NB4 (cell line): ENCODE measurements around the gene STX5.

Source experiments
- POLR2A ChIP-seq: IDR thresholded peaks from 2 replicates; pipeline ENCODE4 v1.6.1; 2011; ENCODE audit warnings: mild to moderate bottlenecking; ENCODE audit not compliant: insufficient read length; ENCODE audit errors: extremely low read depth
- TF ChIP-seq, protein P1 (sequence below): IDR thresholded peaks from one replicate; pipeline ENCODE4 v1.5.1; 2012; ENCODE audit warnings: low read depth, low read length
- TF ChIP-seq, protein P2 (sequence below): IDR thresholded peaks from 2 replicates; pipeline ENCODE4 v1.6.1; 2011; ENCODE audit warnings: low read depth, low read length

DNA sequence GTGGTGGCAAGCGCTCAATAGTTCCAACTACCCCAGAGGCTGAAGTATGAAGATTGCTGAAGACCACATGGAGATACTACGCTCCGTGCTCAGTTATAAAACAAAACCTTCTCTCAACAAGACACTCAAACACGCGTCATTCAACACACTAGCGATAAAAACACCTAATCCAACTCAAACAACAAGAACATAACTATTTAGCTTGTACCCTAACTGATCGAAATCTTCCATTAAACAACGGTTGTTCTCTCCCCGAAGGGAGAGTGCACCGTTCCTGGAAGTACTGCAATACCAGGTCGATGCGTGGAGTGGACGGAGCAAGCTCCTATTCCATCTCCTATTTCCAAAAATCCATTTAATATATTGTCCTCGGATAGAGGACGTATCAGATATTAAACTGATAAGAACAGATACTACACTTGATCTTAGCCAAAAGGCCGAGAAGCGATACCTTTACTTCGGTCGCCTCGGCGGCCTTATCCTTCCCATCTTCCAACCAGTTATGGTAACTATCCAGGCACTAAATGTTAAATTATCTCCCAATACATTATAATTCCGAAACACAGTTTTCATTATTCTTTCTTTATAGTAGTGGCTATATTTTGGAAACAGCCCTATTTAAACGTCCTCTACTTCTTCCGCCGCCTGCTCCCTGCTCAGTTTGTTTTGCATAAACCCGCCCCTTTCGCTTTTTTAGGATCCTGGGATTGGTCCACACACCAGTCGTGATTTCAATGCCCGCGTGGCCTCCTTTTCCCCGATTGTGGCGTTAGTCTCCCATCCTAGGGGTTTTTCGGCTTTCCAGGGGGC lies 9.7 kb upstream of the STX5 start:
- TF ChIP-seq, protein P1, sequence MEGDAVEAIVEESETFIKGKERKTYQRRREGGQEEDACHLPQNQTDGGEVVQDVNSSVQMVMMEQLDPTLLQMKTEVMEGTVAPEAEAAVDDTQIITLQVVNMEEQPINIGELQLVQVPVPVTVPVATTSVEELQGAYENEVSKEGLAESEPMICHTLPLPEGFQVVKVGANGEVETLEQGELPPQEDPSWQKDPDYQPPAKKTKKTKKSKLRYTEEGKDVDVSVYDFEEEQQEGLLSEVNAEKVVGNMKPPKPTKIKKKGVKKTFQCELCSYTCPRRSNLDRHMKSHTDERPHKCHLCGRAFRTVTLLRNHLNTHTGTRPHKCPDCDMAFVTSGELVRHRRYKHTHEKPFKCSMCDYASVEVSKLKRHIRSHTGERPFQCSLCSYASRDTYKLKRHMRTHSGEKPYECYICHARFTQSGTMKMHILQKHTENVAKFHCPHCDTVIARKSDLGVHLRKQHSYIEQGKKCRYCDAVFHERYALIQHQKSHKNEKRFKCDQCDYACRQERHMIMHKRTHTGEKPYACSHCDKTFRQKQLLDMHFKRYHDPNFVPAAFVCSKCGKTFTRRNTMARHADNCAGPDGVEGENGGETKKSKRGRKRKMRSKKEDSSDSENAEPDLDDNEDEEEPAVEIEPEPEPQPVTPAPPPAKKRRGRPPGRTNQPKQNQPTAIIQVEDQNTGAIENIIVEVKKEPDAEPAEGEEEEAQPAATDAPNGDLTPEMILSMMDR = no peak
- peak; percentile 100 for TF ChIP-seq POLR2A
- TF ChIP-seq, protein P2, sequence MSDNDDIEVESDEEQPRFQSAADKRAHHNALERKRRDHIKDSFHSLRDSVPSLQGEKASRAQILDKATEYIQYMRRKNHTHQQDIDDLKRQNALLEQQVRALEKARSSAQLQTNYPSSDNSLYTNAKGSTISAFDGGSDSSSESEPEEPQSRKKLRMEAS = peak; percentile 82
